Activated CD4-positive, CD25-positive, alpha-beta regulatory T cell treated with anti-CD3 and anti-CD28 coated beads, Interleukin-2, amount 50 U/mL, for 24 hours (primary cell): Measurements from ENCODE around the gene PEAK1.

Experiments used
- ATAC-seq, 2 donors: fragments of 150-1000 bp; cut with Tn5 transposase; one replicate each; pipeline ENCODE4 v1.10.0; 2021; ENCODE audit warnings: mild to moderate bottlenecking in 1 of 2, moderate library complexity in 1 of 2

Gene PEAK1

GRCh38 chr15:77398927-77399326 is 21.0 kb downstream of the PEAK1 start:
- ATAC-seq = no peak

GRCh38 chr15:77396692-77397091 is 23.2 kb downstream of the PEAK1 start:
- no peak for ATAC-seq

GRCh38 chr15:77395013-77395774 is 24.7 kb downstream of the PEAK1 start:
- ATAC-seq = no peak

GRCh38 chr15:77393471-77393840 is 26.4 kb downstream of the PEAK1 start:
- ATAC-seq = no peak

- ATAC-seq = no peak
These were observed 27.0 kb downstream of the PEAK1 start for GRCh38 chr15:77392762-77393470.

GRCh38 chr15:77391372-77391951 is 28.4 kb downstream of the PEAK1 start:
- ATAC-seq = no peak

- no peak for ATAC-seq
These were observed 32.4 kb downstream of the PEAK1 start for GRCh38 chr15:77387365-77388105.

- no peak for ATAC-seq
These were observed 33.3 kb downstream of the PEAK1 start for GRCh38 chr15:77386626-77387025.

GRCh38 chr15:77384589-77385359 is 35.1 kb downstream of the PEAK1 start:
- peak; percentile 28 to 58 for ATAC-seq

GRCh38 chr15:77384086-77384485 is 35.8 kb downstream of the PEAK1 start:
- no peak for ATAC-seq

- no peak for ATAC-seq
These were observed 39.9 kb downstream of the PEAK1 start for GRCh38 chr15:77380033-77380432.

- no peak for ATAC-seq
These were observed 43.1 kb downstream of the PEAK1 start for GRCh38 chr15:77376770-77377169.

- ATAC-seq = no peak
These were observed 44.8 kb downstream of the PEAK1 start for GRCh38 chr15:77375133-77375532.

GRCh38 chr15:77373441-77373840 is 46.5 kb downstream of the PEAK1 start:
- no peak for ATAC-seq

- ATAC-seq = peak in 1 of 2 donors; percentile 24
These were observed 47.9 kb downstream of the PEAK1 start for GRCh38 chr15:77371850-77372563.

GRCh38 chr15:77370580-77370979 is 49.3 kb downstream of the PEAK1 start:
- no peak for ATAC-seq

GRCh38 chr15:77369168-77369567 is 50.7 kb downstream of the PEAK1 start:
- ATAC-seq = no peak

- no peak for ATAC-seq
These were observed 52.3 kb downstream of the PEAK1 start for GRCh38 chr15:77367631-77368030.

GRCh38 chr15:77361456-77361855 is 58.4 kb downstream of the PEAK1 start:
- no peak for ATAC-seq

GRCh38 chr15:77358545-77359240 is 61.2 kb downstream of the PEAK1 start:
- ATAC-seq = no peak

GRCh38 chr15:77356305-77356704 is 63.6 kb downstream of the PEAK1 start:
- no peak for ATAC-seq
